Neuronal stem cell (in vitro differentiated cells): ENCODE results near the gene SCAND1. TPM values are rescaled to one million over a fixed set of nuclear protein-coding genes. Genes with fewer than 3 reads are reported as not detected.

Source experiments
- DNase-seq: peaks from one replicate; pipeline ENCODE4 v3.0.0-alpha.2; 2013; ENCODE audit warnings: low spot score
- H2AFZ ChIP-seq: one replicate; pipeline ENCODE4 v1.6.1; 2013; ENCODE audit warnings: mild to moderate bottlenecking, low read length, inconsistent platforms
- H2AK5ac ChIP-seq: 2 replicates; pipeline ENCODE4 v1.6.1; 2013; ENCODE audit warnings: low read depth, mild to moderate bottlenecking, inconsistent platforms, low read length, moderate library complexity, mixed read lengths
- H2BK120ac ChIP-seq: 2 replicates; pipeline ENCODE4 v1.6.1; 2013; ENCODE audit warnings: low read depth, mild to moderate bottlenecking, inconsistent platforms, low read length, moderate library complexity, mixed read lengths
- H2BK12ac ChIP-seq: one replicate; pipeline ENCODE4 v1.6.1; 2013; ENCODE audit warnings: low read length, inconsistent platforms
- H2BK15ac ChIP-seq: 2 replicates; pipeline ENCODE4 v1.6.1; 2013; ENCODE audit warnings: mild to moderate bottlenecking, low read length, inconsistent platforms, mixed read lengths
- H2BK5ac ChIP-seq: one replicate; pipeline ENCODE4 v1.6.1; 2013; ENCODE audit warnings: inconsistent platforms, mild to moderate bottlenecking, low read length, moderate library complexity
- H3K14ac ChIP-seq: one replicate; pipeline ENCODE4 v1.6.1; 2013; ENCODE audit warnings: low read length, inconsistent platforms
- H3K18ac ChIP-seq: 2 replicates; pipeline ENCODE4 v1.6.1; 2013; ENCODE audit warnings: low read length, inconsistent platforms
- H3K23ac ChIP-seq: 2 replicates; pipeline ENCODE4 v1.6.1; 2013; ENCODE audit warnings: low read depth, mild to moderate bottlenecking, mixed read lengths, low read length, inconsistent platforms; ENCODE audit not compliant: poor library complexity
- H3K27ac ChIP-seq: replicated peaks from 3 replicates; pipeline ENCODE4 v1.5.1; 2013; ENCODE audit warnings: low read length, inconsistent platforms
- H3K27me3 ChIP-seq, 3 experiments: 2 replicates each; pipeline ENCODE4 v1.6.1; 2013; ENCODE audit warnings: low read length in 3 of 3, mild to moderate bottlenecking in 2 of 3, inconsistent platforms in 1 of 3, low read depth in 1 of 3, mixed read lengths in 1 of 3, moderate library complexity in 1 of 3; ENCODE audit not compliant: control insufficient read depth in 3 of 3, insufficient read depth in 3 of 3
- H3K36me3 ChIP-seq, 2 donors: replicated peaks in 1 of 2; 2 replicates each; pipeline ENCODE4 v1.6.1; 2013; ENCODE audit warnings: low read length in 2 of 2; ENCODE audit not compliant: control insufficient read depth in 2 of 2, insufficient read depth in 2 of 2
- H3K4ac ChIP-seq: 2 replicates; pipeline ENCODE4 v1.6.1; 2013; ENCODE audit warnings: inconsistent platforms, mild to moderate bottlenecking, low read length, moderate library complexity
- H3K4me1 ChIP-seq, 2 donors: 1 replicate in 1 of 2; 2 replicates in 1 of 2; pipeline ENCODE4 v1.6.1; 2013; ENCODE audit warnings: low read length in 2 of 2, low read depth in 1 of 2; ENCODE audit not compliant: control insufficient read depth in 2 of 2, insufficient read depth in 1 of 2
- H3K4me2 ChIP-seq: one replicate; pipeline ENCODE4 v1.6.1; 2013; ENCODE audit warnings: mild to moderate bottlenecking, low read length, inconsistent platforms; ENCODE audit not compliant: insufficient read depth, poor library complexity, severe bottlenecking
- H3K4me3 ChIP-seq, 2 donors: 2 replicates each; pipeline ENCODE4 v1.5.1; 2013; ENCODE audit warnings: low read length in 2 of 2, mild to moderate bottlenecking in 2 of 2, inconsistent platforms in 1 of 2, moderate library complexity in 1 of 2
- H3K79me1 ChIP-seq: one replicate; pipeline ENCODE4 v1.6.1; 2013; ENCODE audit warnings: low read depth, mild to moderate bottlenecking, inconsistent platforms, low read length, moderate library complexity
- H3K9ac ChIP-seq: one replicate; pipeline ENCODE4 v1.6.1; 2013; ENCODE audit warnings: mild to moderate bottlenecking, low read depth, low read length, inconsistent platforms; ENCODE audit not compliant: poor library complexity
- H3K9me3 ChIP-seq, 2 donors: replicated peaks in 1 of 2; 2 replicates each; pipeline versions ENCODE3 to v1.6.1; 2013; ENCODE audit warnings: low read length in 2 of 2, mild to moderate bottlenecking in 2 of 2, inconsistent platforms in 1 of 2, low read depth in 1 of 2, mixed read lengths in 1 of 2, moderate library complexity in 1 of 2; ENCODE audit not compliant: control insufficient read depth in 2 of 2, insufficient read depth in 1 of 2
- H4K8ac ChIP-seq: one replicate; pipeline ENCODE4 v1.6.1; 2013; ENCODE audit warnings: low read depth, mild to moderate bottlenecking, inconsistent platforms, low read length, moderate library complexity
- H4K91ac ChIP-seq: one replicate; pipeline ENCODE4 v1.6.1; 2013; ENCODE audit warnings: low read length, low read depth, mild to moderate bottlenecking, inconsistent platforms; ENCODE audit not compliant: poor library complexity
- WGBS, 2 donors: extraction: QIAGEN DNeasy Blood & Tissue Kit; methylation state at CpG; one replicate each; pipeline ENCODE4 v1.1.7; 2013; ENCODE audit warnings: missing lambda C conversion rate in 2 of 2, mixed read lengths in 1 of 2; ENCODE audit not compliant: insufficient read length in 2 of 2, insufficient replicate concordance in 1 of 2; ENCODE audit errors: extremely low coverage in 2 of 2; 5-methylcytosine and 5-hydroxymethylcytosine counted together
- small RNA-seq: library from polyadenylated mRNA; stranded (forward); fragments of <200 nt; extraction: miRNeasy Mini kit (QIAGEN cat#:217004); gene quantifications from one replicate; pipeline ENCODE3, GENCODE V24; 2013; ENCODE audit not compliant: insufficient read depth

SCAND1 gene

GRCh38 chr20:35904982-35905663 is 49.2 kb downstream of the SCAND1 start:
- no peak overlapping the region for H4K8ac ChIP-seq
- H2AFZ ChIP-seq, result no peak overlapping the region
- no peaks in the 10 kb centered on the region for H3K4me1 ChIP-seq
- no CpG with 5 or more reads among the region's 4 CpGs for WGBS, 2 donors
- H2AK5ac ChIP-seq, result no peak overlapping the region
- H3K27ac ChIP-seq, result no peak overlapping the region
- H3K4me3 ChIP-seq, result no peak overlapping the region
- H2BK120ac ChIP-seq, result no peak overlapping the region
- no peak overlapping the region for H3K14ac ChIP-seq
- H3K9me3 ChIP-seq, result peaks cover 5 to 11% of the 10 kb centered on the region in 2 donors
- H3K18ac ChIP-seq, result no peak overlapping the region
- peaks cover 0 to 3% (median 0%) of the 10 kb centered on the region in 3 experiments for H3K27me3 ChIP-seq
- no peak overlapping the region for H3K9ac ChIP-seq
- H3K4ac ChIP-seq, result no peak overlapping the region
- no peak overlapping the region for H4K91ac ChIP-seq
- peaks cover 4% of the 10 kb centered on the region for H3K79me1 ChIP-seq
- H3K23ac ChIP-seq, result no peak overlapping the region
- no peak for DNase-seq
- no peak overlapping the region for H2BK5ac ChIP-seq
- H3K4me2 ChIP-seq, result no peak overlapping the region
- H2BK12ac ChIP-seq, result no peak overlapping the region
- H2BK15ac ChIP-seq, result no peak overlapping the region
- H3K36me3 ChIP-seq, result peaks cover 19 to 64% of the 10 kb centered on the region in 2 donors

- no peak overlapping the region for H2BK15ac ChIP-seq
- no peak overlapping the region for H3K4me2 ChIP-seq
- H3K14ac ChIP-seq, result no peak overlapping the region
- peaks cover 5 to 11% of the 10 kb centered on the region in 2 donors for H3K9me3 ChIP-seq
- peaks cover 0 to 3% (median 0%) of the 10 kb centered on the region in 3 experiments for H3K27me3 ChIP-seq
- WGBS, 2 donors, result no CpG with 5 or more reads among the region's 3 CpGs
- DNase-seq, result no peak
- H4K91ac ChIP-seq, result no peak overlapping the region
- H3K36me3 ChIP-seq, result peaks cover 24 to 71% of the 10 kb centered on the region in 2 donors
- H3K18ac ChIP-seq, result no peak overlapping the region
- no peak overlapping the region for H3K23ac ChIP-seq
- no peak overlapping the region for H3K4ac ChIP-seq
- H2BK120ac ChIP-seq, result no peak overlapping the region
- H3K27ac ChIP-seq, result no peak overlapping the region
- no peak overlapping the region for H2AFZ ChIP-seq
- no peak overlapping the region for H3K4me3 ChIP-seq
- H3K4me1 ChIP-seq, result no peaks in the 10 kb centered on the region
- H4K8ac ChIP-seq, result no peak overlapping the region
- no peak overlapping the region for H3K9ac ChIP-seq
- no peak overlapping the region for H2BK12ac ChIP-seq
- H2AK5ac ChIP-seq, result no peak overlapping the region
- no peak overlapping the region for H2BK5ac ChIP-seq
- peaks cover 4% of the 10 kb centered on the region for H3K79me1 ChIP-seq
Observed at GRCh38 chr20:35903843-35904242, 50.5 kb downstream of the SCAND1 start.

Small RNA genes within 50 kb of the gene (small RNA-seq; reads per million reads assigned to genes)
- gene RNU6-937P, result not detected
